HG03565 (cell line): ENCODE measurements around the gene ULK1.
"Not testable (repeated sequence)": the region's sequence is repeated elsewhere in the genome, so short reads cannot be mapped to it uniquely, and the experiment has no call there.

Experiments used
- ATAC-seq: cut with Tn5 transposase; IDR thresholded peaks from one replicate; pipeline ENCODE4 v1.9.1; 2021; ENCODE audit warnings: mild to moderate bottlenecking, moderate library complexity; ENCODE audit not compliant: unreplicated experiment

Gene ULK1

DNA sequence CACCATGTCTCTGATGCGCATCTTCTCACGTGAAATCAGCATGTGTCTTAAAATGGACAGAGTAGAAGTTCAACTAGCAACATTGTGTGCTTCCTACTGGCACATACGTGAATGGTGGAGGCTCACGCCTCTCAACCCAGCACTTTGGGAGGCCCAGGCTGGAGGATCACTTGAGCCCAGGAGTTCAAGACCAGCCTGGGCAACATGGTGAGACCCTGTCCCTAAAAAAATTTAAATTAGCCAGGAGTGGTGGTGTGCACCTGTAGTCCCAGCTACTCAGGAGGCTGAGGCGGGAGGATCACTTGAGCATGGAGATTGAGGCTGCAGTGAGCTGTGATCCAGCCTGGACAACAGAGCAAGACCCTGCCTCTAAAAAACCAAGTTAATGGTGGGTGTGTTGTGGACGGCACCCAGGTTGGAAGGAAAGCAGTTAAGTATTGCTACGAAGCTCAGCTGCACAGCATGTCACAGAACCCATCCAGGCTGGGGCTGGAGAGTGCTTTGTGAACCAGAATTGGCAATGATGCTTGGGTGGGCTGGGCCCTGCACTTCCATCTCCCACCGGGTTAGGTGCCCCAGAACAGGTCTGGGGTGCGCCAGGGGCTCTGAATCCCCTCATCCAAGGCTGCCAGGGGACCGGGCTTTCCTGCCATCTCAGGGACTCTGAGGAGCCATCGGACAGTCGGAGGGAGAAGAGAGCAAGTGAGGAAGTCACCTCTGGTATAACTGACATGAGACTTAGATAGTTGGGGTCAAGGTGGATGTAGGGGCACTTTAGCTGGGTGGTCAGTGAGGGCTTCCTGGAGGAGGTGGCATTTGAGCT, 33.0 kb upstream of the ULK1 start:
- no peak for ATAC-seq

DNA sequence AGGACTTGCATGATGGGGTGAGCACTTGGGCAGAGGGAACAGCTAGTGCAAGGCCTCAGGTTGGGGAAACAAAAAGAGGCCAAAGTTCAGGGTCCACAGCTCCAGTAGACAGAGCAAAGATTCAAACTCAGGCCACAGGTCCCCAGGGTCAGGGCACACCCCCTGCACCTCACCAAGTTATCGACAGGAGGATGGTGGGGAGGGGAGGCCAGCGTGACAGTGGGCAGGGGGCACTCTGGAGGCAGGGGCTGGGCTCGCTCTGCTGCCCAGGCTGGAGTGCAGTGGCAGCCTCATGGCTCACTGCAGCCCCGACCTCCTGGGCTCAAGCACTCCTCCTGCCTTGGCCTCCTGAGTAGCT, 32.4 kb upstream of the ULK1 start:
- ATAC-seq = no peak

DNA sequence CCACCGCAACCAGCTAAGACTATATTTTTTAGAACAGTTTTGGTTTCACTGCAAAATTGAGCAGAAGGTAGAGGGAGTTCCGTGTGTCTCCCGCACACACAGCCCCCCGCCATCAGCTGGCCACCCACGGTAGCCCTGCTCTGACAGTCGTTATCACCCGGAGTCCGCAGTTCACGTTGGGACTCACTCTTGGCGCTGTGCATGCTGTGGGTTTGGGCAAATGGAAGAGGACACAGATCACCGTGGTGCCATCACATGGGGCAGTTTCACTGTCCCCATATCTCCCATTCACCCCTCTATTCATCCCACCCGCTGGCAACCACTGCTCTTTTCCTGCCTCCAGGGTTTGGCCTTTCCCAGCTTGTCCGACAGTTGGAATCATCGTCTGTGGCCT, 31.8 kb upstream of the ULK1 start:
- no peak for ATAC-seq

DNA sequence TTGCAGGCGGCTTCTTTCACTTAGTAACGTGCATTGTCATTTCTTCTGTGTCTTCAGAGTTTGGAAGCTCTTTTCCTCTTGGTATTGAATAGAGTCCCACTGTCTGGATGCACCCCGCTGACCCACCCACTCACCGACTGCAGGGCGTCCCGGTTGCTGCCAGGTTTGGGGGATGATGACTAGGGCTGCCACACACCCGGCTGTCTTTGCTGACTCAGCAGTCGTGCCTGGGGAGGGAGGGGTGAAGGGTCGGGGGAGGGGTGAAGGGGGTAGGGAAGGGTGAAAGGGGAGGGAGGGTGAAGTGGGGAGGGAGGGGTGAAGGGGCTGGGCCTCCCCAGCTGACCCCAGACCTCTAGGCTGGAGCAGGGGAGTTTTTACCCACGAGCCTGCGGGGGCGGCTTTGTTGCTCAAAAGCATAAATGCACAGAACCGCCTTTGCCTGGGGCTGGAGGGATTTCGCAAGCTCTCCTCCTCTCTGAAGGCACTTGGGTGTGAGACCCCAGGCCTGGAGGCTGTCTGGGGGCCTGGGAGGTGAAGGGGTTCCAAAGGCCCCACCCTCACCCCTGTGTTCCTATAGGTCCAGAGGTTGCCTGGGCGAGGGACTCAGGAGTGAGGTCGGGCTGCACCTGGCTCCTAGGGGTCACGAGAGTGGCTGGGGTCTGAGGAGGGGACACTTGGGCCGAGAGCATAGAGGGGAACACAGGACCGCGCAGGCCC, 31.3 kb upstream of the ULK1 start:
- ATAC-seq = no peak

DNA sequence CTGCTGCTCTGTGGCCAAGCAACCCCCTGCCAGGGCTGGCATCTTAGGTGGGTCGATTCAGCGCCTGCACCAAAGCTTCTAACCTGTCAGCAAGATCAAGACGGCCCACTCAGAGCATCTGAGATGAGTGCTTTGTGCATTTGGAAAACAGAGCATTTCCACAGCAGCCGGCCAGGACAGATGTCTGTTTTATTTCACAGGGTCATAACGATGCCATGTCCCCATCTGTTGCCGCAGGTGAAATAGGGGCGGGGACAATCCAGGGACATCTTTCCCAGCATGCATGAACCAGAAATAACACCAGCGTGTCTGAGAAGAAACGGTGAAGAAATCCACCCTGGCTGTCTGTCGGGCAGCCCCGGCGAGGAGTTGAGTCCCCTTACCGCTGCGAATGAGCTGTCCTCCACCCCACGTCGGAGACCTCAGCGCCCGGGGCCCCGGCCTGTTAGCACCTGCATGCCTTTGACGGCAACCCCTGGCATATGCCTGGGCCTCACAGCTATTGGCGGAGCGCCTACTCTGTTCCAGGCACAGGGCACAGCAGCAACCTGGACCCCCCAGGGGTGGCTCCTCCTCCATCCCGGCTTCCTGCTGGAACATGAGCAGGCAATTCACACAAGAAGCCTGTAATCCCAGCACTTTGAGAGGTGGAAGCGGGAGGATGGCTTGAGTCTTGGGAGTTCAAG, 30.6 kb upstream of the ULK1 start:
- no peak for ATAC-seq

DNA sequence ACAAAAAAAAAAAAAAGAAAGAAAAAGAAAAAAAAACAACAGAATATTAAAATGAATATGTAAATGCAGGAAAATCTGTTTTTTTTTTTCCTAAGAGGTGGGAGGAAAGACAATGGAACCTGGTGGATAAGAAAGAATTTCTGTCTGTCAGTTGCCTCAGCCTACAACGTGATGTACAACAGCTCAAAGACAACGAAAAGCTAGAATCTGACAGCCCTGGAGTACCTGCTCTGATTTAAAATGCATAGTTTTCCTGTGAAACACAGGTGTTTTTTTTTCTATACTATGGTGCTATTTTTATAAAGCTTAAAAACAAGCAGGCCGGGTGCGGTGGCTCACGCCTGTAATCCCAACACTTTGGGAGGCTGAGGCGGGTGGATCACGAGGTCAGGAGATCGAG, 30.0 kb upstream of the ULK1 start:
- no peak for ATAC-seq

DNA sequence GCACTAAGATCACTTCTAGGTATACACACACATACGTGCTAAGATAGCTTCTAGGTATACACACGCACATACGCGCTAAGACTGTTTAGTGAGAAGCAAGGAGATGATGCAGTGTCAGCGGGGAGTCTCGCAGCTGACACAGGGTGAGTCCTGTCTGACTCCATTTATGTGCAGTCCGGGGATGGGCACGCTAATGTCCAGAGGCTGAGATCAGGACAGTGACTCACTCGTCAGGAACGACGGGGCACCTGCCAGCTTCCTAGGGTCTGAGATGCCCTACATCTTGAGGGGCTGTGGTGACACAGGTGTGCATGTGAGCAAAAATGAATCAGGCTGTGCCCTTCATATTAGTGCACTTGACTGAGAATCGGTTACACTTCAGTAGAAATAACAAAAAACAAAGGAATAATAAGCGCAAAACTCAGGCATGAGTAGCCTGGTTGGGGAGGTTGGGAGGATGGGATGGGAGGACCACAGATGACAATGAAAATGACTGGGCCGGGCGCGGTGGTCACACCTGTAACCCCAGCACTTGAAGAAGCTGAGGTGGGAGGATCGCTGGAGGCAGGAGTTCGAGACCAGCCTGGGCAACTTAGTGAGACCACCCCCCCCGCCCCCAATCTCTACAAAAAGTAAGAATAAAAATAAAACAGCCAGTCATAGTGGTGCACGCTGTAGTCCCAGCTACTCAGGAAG, 29.1 kb upstream of the ULK1 start:
- no peak for ATAC-seq

DNA sequence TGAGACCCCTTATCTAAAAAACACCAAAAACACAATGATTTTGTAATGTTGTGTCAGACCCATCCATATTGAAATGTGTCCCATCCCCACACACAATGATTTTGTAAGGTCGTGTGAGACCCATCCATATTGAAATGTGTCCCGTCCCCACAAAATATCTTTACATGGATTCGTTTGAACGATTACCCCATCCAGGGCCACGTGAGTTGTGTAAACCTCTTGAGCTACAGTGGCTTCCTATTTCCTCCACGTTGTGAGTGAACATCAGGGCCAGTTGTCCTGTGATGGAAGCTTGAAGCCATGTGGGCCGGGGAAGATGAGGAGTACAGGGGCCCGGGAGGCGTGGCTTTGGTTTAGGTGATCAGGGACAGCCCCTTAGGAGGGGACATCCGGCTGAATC, 27.0 kb upstream of the ULK1 start:
- no peak for ATAC-seq

DNA sequence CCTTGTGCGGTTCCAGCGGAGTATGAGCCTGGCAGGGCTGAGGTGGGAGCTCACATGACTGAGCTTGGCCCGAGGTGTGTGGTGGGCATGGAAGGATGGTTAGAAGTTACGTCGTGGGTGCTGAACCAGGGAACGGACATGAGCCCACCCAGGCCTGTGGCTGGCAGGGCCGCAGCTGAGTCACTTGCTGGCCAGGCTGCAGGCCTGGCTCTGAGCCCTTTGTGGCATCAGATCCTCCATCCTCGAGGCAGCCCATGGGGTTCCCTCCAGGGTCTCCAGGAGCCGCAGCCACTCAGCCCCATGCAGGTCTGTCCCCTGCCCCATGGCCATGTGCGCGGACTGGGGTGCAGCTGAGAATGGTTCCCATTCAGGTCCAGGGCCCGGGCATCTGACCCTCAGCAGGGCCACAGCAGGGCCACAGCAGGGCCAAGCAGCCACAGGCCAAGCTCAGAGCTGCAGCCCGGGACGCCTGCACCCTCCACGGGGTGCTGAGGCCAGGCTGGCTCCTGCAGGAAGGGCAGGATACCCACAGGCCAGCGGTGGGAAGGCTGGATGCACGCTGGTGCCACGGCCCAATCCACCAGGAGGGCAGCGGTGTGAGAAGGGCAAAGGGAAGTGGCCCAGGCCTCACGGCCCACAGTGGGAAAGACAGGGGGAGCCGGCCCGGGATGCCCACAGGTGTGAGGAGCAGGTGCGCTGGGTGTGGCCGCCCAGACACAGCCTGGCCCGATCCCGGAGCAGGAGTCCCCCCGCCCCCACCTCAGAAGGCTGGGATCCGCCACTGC, 26.3 kb upstream of the ULK1 start:
- no peak for ATAC-seq

DNA sequence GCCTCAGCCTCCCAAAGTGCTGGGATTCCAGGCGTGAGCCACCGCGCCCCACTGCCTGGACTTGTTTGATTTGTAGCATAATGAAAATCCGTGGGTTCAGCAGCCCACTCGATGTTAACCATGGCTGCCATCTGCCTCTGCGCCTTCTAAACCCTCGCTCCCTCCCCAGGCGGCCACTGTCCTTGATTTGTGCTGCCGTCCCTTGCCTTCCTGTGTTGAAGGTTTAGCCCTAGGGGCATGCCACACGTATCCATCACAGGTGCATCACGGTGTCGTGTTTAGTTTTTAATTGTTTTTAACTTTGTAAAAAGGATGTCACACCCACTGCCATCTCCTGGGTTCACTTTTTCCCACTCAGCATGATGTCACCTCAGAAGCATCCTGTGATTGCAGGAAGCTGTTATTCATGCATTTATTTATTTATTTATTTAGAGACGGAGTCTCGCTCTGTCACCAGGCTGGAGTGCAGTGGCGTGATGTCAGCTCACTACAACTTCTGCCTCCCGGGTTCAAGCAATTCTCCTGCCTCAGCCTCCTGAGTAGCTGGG, 24.5 kb upstream of the ULK1 start:
- no peak for ATAC-seq

DNA sequence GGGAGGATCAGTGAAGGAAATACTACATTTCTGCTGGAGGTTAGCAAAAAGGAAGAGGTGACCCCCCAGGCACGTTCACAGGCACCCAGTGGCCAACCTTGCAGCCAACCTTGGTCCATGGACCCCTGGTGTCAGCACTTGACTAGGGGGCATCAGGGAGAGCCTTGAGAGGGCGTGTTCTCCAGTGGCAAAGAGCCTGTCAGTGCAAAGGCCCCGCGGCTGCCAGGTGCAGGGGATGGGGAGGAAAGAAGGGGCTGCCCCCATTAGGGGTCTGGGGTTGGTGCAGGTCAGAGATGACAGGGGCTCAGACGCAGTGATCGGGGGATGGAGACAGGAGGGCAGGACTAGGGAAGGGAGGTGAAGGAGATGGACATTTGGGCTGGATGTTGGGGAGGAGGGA, 22.7 kb upstream of the ULK1 start:
- no peak for ATAC-seq

DNA sequence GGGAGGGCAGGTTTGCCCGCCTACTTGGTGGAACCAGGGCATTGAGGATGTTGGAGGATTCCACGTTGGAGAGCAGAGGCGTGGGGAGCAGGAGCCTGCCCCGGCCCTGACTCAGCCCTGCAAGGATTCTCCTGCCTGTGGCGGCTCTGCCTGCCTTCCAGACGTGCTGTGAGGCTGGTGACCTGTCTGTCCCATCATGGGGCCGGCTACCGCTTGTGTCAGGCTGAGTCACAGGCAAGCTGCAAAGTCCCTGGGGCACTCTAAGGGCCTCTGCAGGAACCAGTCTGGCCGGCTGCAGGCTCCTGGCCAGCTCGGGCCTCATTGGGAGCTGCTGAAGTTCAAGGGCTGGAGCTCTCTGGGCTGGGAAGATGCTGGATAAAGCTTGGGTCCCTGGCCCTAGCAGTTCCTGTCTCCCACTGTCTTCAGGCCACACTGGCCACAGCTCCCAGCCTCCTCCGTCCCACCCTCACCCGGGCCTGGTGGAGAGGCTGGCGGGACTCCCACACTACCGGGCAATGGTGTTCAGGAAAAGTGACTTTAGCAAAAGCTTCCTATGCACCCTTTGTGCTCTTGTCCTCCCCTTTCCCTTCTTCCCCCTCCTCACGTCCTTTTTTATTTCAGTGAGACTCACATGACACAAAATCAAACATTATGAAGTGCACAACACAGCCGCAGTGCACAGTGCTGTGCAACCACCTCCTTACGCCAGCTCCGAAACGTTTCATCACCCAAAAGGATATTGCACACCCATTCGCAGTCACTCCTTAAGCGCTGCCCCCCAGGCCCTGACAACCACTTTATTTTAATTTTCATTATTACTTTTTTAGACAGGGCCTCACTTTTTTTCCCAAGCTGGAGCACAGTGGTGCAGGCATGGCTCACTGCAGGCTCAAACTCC, 22.0 kb upstream of the ULK1 start:
- no peak for ATAC-seq

DNA sequence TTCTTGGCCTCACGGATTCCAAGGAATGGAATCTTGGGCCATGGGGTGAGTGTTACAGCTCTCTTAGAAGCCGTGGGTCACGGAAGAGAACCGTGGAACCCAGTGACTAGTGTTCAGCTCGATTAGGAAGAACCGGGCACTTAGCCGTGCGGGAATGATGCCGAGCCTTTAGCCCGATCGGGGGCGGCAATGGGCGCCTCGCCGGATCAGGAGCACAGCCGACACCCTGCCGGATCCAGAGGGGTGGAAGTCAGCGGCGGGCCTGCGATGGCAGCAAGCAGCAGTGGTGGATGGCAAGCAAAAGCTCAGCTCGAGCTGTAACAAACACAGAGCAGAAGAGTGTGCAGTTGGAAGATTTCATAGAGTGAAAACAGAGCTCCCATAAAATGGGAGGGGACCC, 21.1 kb upstream of the ULK1 start:
- no peak for ATAC-seq

DNA sequence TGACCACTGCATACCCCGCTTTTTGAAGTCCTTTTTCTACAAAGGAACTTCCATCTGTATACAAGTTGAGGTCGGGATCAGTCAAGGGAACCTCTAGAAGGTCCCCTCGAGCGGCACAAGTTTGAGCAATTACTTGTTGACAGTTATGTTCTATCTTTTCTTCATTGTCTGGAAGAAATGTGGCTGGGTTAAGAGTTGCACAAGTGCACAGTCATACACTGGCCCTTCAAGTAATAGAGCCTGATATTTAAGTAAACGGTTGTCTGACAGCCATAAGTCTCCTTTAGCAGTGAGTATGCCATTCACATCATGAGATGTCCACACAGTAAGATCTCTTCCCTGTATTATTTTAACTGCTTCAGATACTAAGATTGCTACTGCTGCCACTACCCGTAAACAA, 19.4 kb upstream of the ULK1 start:
- ATAC-seq = not testable (repeated sequence)

DNA sequence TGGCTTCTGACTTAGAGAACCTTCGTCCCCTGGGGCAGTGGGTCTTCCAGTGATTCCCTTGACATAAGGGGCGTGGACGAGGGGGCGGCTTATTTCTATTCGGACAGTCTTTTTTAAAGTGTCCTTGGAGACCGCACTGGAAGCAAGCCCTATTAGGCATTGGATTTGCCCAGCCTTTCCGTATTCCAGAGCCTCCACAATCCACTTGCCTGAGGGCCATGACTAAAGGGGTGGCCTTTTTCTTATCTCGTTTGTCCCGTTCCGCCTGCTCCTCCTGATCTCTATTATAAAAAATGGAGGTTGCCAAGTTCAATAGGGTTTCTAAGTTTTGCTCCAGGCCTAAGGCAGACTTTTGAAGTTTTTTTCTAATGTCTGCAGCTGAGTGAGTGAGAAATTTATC, 17.2 kb upstream of the ULK1 start:
- ATAC-seq = not testable (repeated sequence)

DNA sequence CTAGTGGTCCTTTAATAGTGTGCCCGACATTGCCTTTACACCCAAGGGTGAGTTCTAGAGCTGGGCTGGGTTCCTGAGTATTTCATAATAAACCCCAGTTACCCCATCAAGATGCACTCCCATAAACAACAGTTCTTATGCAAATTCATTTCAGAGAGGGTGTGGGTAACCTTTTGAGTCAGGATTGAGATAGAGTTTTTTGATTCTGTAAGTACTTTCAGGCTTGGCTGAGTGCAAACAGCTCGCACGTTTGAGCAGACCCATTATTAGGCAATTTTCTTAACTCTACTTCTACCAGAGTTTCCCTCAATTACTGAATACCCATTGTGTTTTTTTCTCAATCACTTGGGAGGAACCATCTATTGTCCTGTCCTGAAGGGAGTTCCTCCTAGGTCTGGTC, 16.0 kb upstream of the ULK1 start:
- not testable (repeated sequence) for ATAC-seq

DNA sequence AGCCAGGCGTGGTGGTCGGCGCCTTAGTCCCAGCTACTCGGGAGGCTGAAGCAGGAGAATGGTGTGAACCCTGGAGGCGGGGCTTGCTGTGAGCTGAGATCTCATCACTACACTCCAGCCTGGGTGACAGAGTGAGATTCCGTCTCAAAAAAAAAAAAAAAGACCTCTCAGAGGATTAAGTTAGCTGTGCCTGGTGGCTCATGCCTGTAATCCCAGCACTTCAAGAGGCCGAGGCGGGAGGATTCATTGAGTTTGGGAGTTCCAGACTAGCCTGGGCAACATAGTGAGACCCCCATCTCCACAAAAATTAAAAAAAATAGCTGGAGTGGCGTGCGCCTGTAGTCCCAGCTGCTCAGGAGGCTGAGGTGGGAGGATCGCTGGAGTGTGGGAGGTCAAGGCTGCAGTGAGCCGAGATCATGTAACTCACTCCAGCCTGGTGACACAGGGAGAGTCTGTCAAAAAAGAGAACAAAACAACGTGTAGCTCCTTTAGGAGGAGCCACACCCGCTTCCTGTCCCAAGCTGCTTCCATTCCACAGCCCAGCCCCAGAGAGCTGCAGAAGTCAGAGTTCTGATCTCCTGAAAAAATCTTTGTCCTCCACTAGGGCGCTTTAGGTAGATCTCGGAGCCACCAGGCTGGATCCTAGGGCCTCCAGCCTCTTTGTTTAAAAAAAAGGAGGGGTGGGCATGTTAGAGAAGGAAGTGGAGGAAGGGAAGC, 11.5 kb upstream of the ULK1 start:
- no peak for ATAC-seq

DNA sequence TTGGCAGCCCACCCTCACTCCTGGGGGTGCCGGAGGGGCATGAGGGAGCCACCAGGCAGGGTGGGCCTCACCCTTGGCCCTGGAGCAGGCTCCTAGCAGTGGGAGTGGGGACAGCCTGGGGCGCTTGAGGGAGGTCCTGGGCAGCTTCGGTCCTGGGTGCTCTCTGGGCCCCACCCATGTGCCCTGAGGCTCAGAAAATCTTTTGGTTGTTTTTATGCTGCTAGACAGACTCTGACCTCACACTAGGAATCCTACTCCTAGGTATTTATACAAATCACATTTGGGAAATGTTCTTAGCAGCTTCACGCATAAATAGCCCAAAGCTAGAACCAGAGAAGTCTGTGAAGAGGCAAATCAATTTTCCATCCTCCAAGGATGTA, 10.9 kb upstream of the ULK1 start:
- no peak for ATAC-seq

DNA sequence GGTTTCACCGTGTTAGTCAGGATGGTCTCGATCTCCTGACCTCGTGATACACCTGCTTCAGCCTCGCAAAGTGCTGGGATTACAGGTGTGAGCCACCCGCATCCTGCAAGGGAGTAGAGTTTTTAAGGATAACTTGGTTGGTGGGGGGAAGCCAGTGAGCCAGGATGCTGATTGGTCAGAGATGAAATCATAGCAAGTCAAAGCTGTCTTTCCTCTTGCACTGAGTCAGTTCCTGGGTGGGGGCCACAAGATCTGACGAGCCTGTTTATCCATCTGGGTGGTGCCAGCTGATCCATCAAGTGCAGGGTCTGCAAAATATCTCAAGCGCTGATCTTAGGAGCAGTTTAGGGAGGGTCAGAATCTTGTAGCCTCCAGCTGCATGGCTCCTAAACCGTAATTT, 9.3 kb upstream of the ULK1 start:
- not testable (repeated sequence) for ATAC-seq
